OCI-LY7 (cell line): ENCODE results near the gene PKD1L1. TPM values are rescaled to one million over a fixed set of nuclear protein-coding genes. Genes with fewer than 3 reads are reported as not detected.
"Not testable (repeated sequence)": the region's sequence is repeated elsewhere in the genome, so short reads cannot be mapped to it uniquely, and the experiment has no call there.

Experiments used
- BruUV-seq: library from RNA; stranded (reverse); fragments of 400-500 nt; replicated peaks from 2 replicates; lab custom pipeline; 2021; lab: Mats Ljungman, UMichigan
- CTCF ChIA-PET: fragments of 300-600 bp; sonication (Branson Sonifier 250); formaldehyde crosslinking; loops from one replicate; lab custom pipeline; 2022; ENCODE audit warnings: antibody characterized with exemption; ENCODE audit not compliant: unreplicated experiment; lab: Charles Lee
- POLR2A ChIA-PET: fragments of 300-600 bp; sonication (Branson Sonifier 250); formaldehyde crosslinking; loops from one replicate; lab custom pipeline; 2022; ENCODE audit warnings: antibody characterized with exemption; lab: Charles Lee
- DNase-seq: peaks from one replicate; pipeline ENCODE4 v3.0.0-alpha.2; 2015; ENCODE audit warnings: low spot score
- H2AFZ ChIP-seq: fragments of 200-600 bp; sonication (generic), shearing (Covaris generic); 2 replicates; pipeline ENCODE4 v1.6.1; 2014; ENCODE audit warnings: mild to moderate bottlenecking, antibody characterized with exemption, low read length, moderate library complexity
- H3K27ac ChIP-seq: fragments of 200-600 bp; sonication (generic); 2 replicates; pipeline ENCODE4 v1.5.1; 2014; ENCODE audit warnings: mixed run types, low read depth, mild to moderate bottlenecking, moderate library complexity, low read length, inconsistent platforms; ENCODE audit not compliant: poor library complexity, severe bottlenecking
- H3K36me3 ChIP-seq: fragments of 200-600 bp; sonication (generic); 2 replicates; pipeline ENCODE4 v1.6.1; 2014; ENCODE audit warnings: mild to moderate bottlenecking, antibody characterized with exemption, low read length, moderate library complexity, mixed read lengths; ENCODE audit not compliant: insufficient read depth
- H3K4me1 ChIP-seq: fragments of 200-600 bp; sonication (generic); 2 replicates; pipeline ENCODE4 v1.5.1; 2014; ENCODE audit warnings: mild to moderate bottlenecking, low read length; ENCODE audit not compliant: insufficient read depth, poor library complexity, severe bottlenecking
- H3K4me2 ChIP-seq: fragments of 200-600 bp; sonication (generic); 2 replicates; pipeline ENCODE4 v1.6.1; 2014; ENCODE audit warnings: mild to moderate bottlenecking, low read length
- H3K4me3 ChIP-seq: fragments of 200-600 bp; sonication (generic); 2 replicates; pipeline ENCODE4 v1.5.1; 2014; ENCODE audit warnings: mild to moderate bottlenecking, low read depth, low read length; ENCODE audit not compliant: poor library complexity, severe bottlenecking
- H3K79me2 ChIP-seq: fragments of 200-600 bp; sonication (generic); 2 replicates; pipeline ENCODE4 v1.6.1; 2016; ENCODE audit warnings: low read depth, mild to moderate bottlenecking, low read length, moderate library complexity, mixed read lengths; ENCODE audit not compliant: insufficient read depth
- H3K9me2 ChIP-seq: fragments of 200-600 bp; sonication (generic); 2 replicates; pipeline ENCODE4 v1.6.1; 2016; ENCODE audit warnings: mild to moderate bottlenecking, low read length, mixed read lengths; ENCODE audit not compliant: insufficient read depth
- H3K9me3 ChIP-seq: fragments of 200-600 bp; sonication (generic); 2 replicates; pipeline ENCODE4 v1.6.1; 2014; ENCODE audit warnings: mild to moderate bottlenecking, mixed run types, low read length, mixed read lengths
- H4K20me1 ChIP-seq: fragments of 200-600 bp; sonication (generic); 2 replicates; pipeline ENCODE4 v1.6.1; 2014; ENCODE audit warnings: mild to moderate bottlenecking, antibody characterized with exemption, low read length, moderate library complexity, mixed read lengths; ENCODE audit not compliant: insufficient read depth
- EZH2phosphoT487 ChIP-seq: fragments of 200-600 bp; sonication (generic); IDR thresholded peaks from 2 replicates; pipeline ENCODE4 v1.6.1; 2018; ENCODE audit warnings: low read depth, borderline replicate concordance, mild to moderate bottlenecking, mixed run types, antibody characterized with exemption, low read length, moderate library complexity, mixed read lengths
- intact Hi-C: fragments of 100-400 bp; cut with micrococcal nuclease; formaldehyde crosslinking; loops from one replicate; pipeline ENCODE4 v1.10.0; 2022; ENCODE audit not compliant: unreplicated experiment
- total RNA-seq, 2 experiments: library from RNA; depleted of rRNA in 1 of 2; stranded (reverse); fragments of >200 nt in 1 of 2; shearing (Covaris generic) in 1 of 2; gene quantifications; 2 replicates each; pipeline ENCODE4 v1.2.3, GENCODE V29; 2014 to 2022
- TF ChIP-seq, protein P1 (sequence below): fragments of 200-600 bp; sonication (generic); conservative IDR thresholded peaks from 2 replicates; pipeline ENCODE4 v1.5.1; 2014; ENCODE audit warnings: mild to moderate bottlenecking, antibody characterized with exemption, low read length, moderate library complexity, mixed read lengths

Gene PKD1L1
- total RNA-seq, 2 experiments from 2014 or later: 0.19 to 0.63 TPM

DNA sequence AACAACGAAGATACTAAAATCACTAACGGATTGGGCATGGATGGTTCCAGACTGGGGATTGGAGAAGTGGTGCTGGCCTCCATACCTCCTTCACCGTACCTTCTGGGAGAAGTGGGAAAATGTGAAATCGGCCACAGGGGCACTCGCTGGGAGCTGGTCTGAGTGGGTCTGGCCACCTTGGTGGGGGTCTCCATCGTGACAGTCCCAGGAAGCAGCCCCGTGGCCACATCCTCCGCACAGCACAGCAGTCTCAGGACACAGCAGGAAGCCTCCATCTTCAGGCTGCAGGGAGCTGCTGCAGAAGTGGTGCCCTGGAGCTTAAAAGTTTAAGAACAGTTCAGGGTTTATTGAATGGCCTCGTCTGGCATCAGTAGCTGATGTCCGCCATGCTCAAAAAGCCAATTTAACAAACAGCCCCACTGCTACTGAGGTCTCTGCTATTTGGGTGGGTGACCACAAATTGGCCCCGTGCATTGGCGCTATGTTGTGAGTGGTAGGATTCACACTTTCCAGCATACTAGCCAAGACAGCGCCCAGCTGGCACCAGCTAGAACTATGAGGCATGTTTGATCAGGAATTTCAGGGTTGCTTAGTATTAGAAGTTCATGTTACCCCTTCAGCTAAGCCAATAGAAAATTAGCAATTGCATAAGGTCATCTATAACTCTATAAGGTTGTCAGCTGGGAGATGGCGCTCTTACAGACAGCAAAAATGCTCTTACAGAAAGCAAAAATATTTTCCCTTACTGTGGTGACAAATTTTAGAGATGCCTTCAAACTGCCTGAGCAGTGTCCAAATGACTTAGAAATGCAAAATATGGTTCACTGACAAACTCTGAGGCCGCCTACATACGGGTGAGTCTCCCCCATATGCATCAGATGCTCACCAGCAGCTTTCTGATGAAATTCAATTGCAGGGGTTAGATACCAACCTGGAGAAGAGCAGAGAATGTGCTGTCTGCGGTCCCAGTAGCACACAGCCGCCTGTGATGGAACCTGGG is 17.0 kb downstream of the PKD1L1 start:
- Histone ChIP-seq H3K36me3 (no peaks in the 10 kb centered on the region), H3K4me1 (peaks cover 5% of the 10 kb centered on the region), H3K9me3 (no peaks in the 10 kb centered on the region), H2AFZ (no peak overlapping the region), H3K9me2 (no peaks in the 10 kb centered on the region), H3K4me3 (no peak overlapping the region), H3K27ac (no peak overlapping the region), H3K4me2 (no peak overlapping the region), H4K20me1 (no peaks in the 10 kb centered on the region), H3K79me2 (no peaks in the 10 kb centered on the region)
- ChIA-PET POLR2A (interaction anchor here (0.7 to 1.3 kb wide), 2 partner anchors 11 to 97 kb away, joined by 3 to 10 read pairs; no protein-coding TSS in a partner anchor), CTCF (no interaction called here)
- no peak for TF ChIP-seq EZH2phosphoT487
- TF ChIP-seq, protein P1, sequence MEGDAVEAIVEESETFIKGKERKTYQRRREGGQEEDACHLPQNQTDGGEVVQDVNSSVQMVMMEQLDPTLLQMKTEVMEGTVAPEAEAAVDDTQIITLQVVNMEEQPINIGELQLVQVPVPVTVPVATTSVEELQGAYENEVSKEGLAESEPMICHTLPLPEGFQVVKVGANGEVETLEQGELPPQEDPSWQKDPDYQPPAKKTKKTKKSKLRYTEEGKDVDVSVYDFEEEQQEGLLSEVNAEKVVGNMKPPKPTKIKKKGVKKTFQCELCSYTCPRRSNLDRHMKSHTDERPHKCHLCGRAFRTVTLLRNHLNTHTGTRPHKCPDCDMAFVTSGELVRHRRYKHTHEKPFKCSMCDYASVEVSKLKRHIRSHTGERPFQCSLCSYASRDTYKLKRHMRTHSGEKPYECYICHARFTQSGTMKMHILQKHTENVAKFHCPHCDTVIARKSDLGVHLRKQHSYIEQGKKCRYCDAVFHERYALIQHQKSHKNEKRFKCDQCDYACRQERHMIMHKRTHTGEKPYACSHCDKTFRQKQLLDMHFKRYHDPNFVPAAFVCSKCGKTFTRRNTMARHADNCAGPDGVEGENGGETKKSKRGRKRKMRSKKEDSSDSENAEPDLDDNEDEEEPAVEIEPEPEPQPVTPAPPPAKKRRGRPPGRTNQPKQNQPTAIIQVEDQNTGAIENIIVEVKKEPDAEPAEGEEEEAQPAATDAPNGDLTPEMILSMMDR: no peak
- BruUV-seq: no TSS peak
- intact Hi-C loops: no loop called here
- DNase-seq: no peak

GRCh38 chr7:47924266-47924665 is 24.0 kb downstream of the PKD1L1 start:
- H3K27ac ChIP-seq: no peak overlapping the region
- no peak for TF ChIP-seq EZH2phosphoT487
- TF ChIP-seq, protein P1: no peak
- no peaks in the 10 kb centered on the region for H3K36me3 ChIP-seq
- ChIA-PET CTCF (no interaction called here), POLR2A (no interaction called here)
- H3K4me2 ChIP-seq: no peak overlapping the region
- no TSS peak for BruUV-seq
- no peak for DNase-seq
- no peak overlapping the region for H3K4me3 ChIP-seq
- H3K9me2 ChIP-seq: no peaks in the 10 kb centered on the region
- intact Hi-C loops: no loop called here
- no peaks in the 10 kb centered on the region for H3K4me1 ChIP-seq
- no peaks in the 10 kb centered on the region for H4K20me1 ChIP-seq
- no peak overlapping the region for H2AFZ ChIP-seq
- no peaks in the 10 kb centered on the region for H3K9me3 ChIP-seq
- H3K79me2 ChIP-seq: no peaks in the 10 kb centered on the region

- H3K27ac ChIP-seq, H2AFZ ChIP-seq, H3K79me2 ChIP-seq, BruUV-seq, H3K9me3 ChIP-seq, H3K36me3 ChIP-seq, POLR2A ChIA-PET, H3K4me1 ChIP-seq, H3K4me2 ChIP-seq, DNase-seq, H3K9me2 ChIP-seq, H3K4me3 ChIP-seq, intact Hi-C loops, H4K20me1 ChIP-seq, CTCF ChIA-PET: not testable (repeated sequence)
Measured at GRCh38 chr7:47923081-47923875, 25.0 kb downstream of the PKD1L1 start.

- H3K4me1 ChIP-seq, CTCF ChIA-PET, intact Hi-C loops, H3K27ac ChIP-seq, DNase-seq, H3K4me2 ChIP-seq, H3K9me3 ChIP-seq, H3K36me3 ChIP-seq, H4K20me1 ChIP-seq, BruUV-seq, H3K9me2 ChIP-seq, H2AFZ ChIP-seq, H3K79me2 ChIP-seq, H3K4me3 ChIP-seq: not testable (repeated sequence)
- POLR2A ChIA-PET: interaction anchor here (1.3 kb wide), 1 partner anchor 51 kb away, joined by 3 read pairs; no protein-coding TSS in a partner anchor
Measured at GRCh38 chr7:47916514-47916913, 31.8 kb downstream of the PKD1L1 start.
